Medulla oblongata (tissue), 1 donor: Measurements from ENCODE around the gene TGFBR3.

Experiments
- DNase-seq: peaks from one replicate; pipeline ENCODE4 v3.0.0-alpha.2; 2015; ENCODE audit errors: extremely low spot score

The TGFBR3 gene

DNA sequence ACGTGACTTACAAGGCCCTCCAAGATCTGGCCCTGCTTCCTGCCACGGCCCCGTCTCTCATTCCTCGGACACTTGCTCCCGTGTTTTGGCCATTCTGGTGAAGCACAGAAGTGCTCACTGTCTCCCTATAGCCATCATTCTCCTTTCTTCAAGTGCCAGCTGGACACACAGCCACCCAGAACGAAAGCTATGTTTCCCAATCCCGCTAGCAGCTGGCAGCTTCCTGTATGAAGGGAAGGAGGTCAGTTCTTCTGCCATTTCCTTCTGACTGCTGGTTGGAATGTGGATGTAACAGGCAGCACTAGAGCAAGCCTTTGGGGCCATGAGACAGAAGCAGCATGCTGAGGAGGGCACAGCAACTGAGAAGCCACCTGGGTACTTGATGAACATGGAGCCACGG, 82.8 kb downstream of the TGFBR3 start:
- no peak for DNase-seq

DNA sequence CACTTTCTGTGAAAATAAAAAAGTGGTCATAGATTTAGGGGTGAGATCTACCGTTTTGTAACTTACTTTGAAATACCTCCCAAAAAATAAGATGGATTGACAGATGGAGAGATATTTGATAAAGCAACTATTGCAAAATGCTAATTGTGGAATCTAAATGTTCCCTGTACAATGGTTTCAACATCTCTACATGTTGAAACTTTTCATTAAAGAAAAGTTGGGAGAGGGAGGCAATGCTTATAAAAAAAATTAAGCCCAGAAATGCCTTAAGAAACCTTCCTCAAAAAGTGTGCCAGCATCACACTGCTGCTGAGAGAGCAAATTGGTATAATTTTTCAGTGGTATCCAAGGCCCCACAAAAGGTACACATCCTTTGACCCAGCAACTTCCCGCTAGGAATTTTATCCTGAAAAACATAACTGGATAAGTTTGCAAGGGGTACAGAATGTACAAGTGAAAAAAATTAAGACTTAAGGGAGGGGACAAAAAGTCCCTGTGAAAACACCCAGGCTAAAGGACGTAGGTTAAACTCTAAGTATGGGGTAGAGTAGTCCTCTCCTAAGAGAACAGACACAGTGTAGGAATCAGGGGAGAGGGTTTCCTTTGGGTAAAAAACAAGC, 84.3 kb downstream of the TGFBR3 start:
- no peak for DNase-seq

DNA sequence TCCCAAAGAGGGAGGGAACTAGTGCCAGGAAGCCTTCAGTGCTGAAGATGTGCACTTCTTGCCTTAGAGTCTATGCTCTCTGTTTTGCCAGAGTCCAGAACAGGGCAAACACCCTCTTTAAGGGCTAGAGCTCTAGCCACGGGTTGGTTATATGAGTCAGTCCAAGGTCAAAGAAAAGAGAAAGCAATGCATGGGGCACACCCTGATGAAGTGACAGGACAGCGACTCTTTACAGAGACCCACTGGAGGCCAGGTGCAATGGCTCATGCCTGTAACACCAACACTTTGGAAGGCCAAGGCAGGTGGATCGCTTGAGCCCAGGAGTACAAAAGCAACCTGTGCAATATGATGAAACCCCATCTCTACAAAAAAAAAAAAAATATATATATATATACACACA, 86.1 kb downstream of the TGFBR3 start:
- DNase-seq = no peak

DNA sequence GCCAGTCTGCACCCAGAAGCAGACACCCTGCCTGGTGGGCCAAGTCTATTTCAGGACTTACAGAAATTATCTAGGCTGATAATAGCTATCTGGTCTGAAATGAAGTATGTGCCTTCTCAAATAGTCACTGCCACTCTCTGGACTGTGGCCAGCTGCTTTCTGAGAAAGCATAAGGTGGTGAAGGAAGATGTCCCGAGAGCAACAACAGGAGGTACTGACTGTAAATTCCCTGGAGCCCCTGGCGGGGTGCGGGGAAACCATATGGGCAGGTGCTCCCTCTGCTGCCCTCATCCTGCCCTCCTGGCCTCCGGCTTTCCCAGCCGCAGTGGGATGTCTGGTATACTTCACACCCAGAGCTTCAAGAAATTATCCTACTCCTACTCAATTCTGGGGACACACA, 86.8 kb downstream of the TGFBR3 start:
- DNase-seq = no peak

DNA sequence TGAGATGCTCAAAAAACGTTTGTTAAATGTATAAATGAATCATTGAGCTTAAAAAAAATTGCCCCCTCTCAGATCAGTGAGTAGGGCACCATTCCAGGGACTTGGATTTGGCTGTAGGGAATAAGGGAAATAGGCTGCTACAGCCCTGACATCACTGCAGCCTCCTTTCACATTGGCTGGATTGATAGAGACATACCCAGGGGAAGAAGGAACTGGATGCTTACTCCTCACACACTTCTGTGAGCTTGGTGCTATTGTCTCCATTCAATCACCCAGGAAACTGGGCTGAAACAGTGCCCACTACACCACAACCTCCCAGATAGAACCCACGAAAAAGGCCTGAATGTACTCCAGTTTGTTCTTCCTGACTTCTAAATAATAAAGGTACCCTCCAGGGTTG, 87.2 kb downstream of the TGFBR3 start:
- DNase-seq = no peak

DNA sequence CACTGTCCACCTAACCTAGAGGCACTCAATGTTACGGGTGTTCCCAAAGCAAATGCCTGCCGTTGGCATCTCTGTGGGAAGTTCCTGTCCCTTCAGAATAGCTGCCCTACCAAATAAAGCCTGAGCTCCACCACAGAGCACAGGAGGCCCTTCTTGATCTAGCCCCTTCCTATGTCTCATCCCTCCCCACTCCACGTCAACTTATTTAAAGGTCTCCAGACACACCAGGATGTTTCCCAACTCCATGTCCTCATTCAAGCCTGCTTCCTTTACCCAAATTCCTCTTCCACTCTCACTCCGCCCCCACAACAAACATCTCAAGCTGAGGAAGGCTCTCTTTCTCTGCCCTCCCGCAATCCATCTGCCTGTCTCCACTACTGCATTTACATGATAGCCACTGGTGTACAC, 87.7 kb downstream of the TGFBR3 start:
- DNase-seq = no peak

DNA sequence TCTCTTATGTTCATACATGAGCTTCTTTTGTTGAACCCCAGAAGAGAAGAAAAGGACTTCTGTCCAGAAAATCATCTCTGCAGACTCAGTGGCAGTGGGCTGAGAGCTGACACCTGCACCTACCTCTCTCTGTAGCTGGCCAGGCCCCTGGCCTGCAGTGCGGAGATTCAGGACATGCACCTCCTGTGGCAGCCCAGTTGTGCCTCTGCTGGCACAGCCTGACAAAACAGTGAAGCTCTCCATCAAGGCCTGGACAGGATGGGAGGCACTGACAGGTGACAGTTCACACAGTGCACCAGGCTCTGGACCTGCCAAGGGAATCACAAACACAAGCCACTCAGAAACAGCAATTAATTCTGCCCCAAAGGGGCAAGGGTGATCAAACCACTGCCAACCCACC, 88.8 kb downstream of the TGFBR3 start:
- no peak for DNase-seq

DNA sequence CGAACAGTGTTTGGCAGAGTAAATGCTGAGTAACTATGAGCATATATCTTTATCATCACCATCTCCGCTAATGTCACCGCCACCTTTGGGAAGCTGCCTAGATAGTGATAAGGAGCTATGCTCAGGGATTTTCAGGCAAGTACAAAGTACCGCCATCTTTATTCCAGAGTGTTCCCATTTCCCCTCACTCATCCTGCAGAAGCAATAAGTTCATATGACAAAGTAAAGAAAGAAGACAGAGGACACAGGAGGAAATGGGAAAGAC, 89.6 kb downstream of the TGFBR3 start:
- DNase-seq = no peak

DNA sequence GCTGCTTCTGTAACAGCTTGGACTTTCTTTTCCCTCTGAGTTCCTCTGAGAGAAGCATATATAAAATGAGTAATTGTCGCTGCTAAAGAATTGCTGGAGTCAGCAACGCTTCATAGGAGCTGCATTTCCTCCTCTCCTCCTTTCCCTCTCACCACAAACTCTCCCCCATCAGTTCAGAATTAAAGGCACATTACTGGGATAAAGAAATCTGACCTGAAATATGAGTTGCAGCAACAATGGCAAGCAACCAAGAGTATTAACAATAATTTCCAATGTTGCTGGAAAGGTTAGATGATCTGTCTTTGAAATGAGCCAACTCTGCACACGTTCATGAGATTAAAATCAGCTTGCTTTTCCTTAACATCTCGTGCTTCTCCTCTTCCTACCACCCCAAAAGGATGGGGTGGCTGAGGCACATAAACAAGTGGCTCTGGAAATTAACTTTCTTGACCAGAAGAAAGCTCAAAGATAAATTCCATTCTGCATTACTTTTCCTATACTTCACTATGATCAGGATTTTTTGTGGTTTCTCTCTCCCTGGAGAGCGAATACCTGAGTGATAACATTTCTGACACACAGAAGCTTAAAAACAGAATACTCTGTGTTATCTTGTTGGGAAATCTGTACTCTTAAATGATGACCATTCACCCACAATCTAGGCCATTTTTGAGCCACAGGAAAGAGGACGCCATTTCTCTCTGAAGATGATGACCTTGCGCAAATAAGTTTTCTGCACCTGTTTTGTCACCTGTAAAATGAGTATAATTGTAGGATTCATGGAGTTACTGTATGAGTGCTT, 90.2 kb downstream of the TGFBR3 start:
- DNase-seq = no peak

DNA sequence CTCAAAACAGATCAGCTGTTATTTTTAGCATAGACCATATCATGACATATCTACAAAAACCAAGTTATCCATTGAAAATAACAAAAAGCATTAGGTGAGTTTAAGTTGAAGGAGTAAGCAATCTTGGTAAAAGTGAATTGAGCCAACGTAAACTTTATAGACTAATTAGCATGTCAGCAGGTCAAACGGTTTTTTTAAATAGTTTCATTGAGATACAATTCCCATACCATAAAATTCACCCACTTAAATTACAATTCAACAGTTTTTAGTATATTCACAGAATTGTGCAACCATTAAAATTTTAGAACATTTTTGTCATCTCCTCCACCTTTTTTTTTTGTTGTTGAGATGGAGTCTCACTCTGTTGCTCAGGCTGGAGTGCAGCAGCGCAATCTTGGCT, 92.1 kb downstream of the TGFBR3 start:
- DNase-seq = no peak

DNA sequence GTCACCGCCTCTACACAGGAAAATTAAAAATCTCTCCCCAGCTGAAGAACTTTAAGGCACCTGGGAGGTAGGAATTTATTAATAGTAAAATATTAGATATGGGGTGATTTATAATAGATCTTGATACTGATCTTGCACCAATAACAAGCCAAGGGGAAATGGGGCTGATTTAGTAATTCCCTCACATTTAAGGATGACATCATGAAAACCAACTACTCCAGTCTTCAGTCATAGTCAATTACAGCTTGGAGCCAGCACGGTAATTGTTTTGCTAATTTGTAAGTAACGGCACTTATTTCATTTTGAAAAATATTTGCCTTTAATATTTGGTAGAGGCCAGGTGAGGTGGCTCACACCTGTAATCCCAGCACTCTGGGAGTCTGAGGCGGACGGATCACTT, 92.8 kb downstream of the TGFBR3 start:
- no peak for DNase-seq

DNA sequence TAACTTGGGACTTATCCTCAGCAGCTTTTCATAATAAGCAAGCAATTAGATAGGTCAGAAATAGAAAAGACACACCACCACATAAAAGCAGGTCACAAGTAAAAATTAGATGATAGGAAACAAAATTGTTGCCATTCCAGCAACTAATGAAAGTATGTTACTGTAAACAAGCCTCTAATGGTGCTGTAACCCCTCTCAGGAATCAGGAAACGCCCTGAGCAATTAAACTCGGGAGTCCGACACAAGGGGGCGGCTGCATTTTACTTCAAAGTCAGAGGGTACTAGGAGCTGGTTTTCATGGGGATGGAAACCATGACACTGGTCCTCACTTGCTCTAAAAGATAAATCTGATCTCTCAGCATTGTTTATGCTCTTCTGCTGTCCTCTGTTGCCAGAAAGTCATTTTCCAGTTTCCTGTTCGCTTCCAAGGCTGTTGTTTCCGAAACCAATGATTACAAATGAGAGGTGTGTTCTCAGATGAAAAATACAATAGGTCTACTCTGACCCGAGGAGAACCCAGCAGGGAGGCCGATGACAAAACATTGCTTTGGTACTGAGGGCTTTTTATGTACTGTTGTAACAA, 93.4 kb downstream of the TGFBR3 start:
- no peak for DNase-seq

DNA sequence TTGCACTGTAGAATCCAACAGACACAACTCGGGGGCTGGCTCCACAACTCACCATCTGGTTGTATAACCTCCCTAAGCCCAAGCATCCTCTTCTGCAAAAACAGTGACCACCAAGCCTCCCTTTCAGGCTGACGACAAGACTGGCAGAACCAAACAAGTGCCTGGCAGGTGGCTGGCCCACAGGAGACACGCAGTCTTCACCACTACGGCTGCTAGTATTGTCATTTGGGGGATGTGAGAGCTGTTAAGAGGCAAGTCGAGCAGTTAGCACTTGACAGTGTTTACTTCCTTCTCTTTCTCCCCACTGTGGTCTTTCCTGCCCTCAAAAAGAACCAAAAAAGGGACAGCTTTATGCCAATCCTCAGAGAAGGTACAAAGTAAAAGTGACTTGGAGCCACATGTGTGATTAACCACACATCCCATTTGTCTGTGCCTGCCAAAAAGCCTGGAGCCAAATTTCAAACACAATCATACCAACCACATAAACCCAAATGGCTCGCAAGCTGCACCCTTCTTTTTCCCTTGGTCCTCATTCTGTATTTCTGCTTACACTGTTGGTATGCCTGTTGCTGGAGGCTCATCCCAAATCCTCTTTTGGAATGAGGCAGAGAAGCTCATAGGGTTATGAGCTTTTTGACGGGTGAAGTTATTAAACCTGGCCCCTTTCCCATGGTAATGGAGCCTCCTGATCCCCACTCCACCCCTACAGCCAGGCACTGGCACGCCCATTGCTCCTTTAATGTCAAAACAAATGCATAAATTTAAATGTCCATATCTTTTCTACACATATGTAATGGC, 94.1 kb downstream of the TGFBR3 start:
- no peak for DNase-seq

DNA sequence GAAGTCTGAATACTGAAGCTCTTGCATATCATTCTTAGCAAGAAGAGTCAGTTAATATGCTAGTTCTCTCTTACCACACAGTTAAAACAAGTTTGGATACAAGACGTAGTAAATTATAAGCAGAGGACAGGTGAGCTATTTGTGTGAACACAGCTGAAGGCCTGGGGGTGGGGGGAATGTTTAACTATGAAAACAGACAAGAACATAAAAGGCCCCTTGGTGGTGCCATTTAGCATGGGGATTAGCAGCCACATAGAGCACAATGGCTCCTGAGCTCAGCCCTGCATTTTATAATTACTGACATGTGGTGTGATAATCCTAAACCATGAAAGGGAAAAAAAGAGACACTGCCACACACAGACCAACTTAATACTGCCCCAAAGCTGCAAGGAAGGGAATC, 94.8 kb downstream of the TGFBR3 start:
- no peak for DNase-seq

DNA sequence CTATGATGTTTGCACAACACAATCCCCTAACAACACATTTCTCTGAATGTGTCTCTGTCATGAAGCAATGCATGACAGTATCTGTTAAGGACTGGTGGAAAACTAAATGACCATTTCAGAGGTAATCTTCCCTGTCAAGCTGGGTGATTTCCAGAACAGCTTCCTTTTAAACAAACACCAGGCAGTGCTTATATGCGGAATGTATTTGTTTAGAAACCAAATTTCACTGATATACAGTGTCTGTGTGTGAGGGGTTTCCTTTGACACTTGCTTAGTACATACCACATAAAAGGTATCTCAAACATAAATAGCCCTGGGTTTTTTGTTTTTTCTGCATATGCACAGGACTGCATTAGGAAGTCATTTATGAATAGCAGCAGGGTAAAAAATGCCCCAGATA, 95.6 kb downstream of the TGFBR3 start:
- no peak for DNase-seq

DNA sequence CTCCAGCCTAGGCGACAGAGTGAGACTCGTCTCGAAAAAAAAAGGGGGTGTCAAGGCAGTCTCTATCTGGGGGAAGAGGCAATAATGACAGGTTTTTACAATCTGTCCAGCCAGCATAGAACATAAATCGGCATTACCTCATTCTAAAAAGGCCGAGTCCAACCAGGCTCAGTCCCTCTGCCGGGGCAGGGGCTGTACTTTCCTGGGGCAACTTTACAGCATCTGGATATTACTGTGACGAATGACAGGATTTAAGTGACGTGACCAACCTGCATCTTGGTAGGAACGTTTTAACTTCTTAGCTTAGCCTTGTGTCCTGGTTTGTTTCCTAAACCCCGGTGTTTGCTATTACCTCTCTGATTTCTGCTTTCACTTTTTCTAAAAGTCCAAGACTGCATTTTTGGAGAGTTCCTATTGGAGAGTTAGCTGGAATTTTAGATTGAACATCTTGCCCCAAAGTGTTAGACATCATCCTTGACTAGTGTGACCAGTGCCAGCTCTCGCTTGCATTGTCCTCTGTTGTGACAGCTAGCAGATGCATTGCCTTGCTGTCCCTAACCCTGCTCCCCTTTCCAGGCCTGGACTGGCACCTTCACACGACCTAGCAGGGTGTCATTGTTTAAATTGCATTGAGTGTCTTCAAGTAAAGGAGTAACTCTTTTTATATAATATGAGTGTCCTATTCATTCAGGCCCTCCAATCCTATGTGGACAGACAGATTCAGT, 96.5 kb downstream of the TGFBR3 start:
- DNase-seq = no peak

DNA sequence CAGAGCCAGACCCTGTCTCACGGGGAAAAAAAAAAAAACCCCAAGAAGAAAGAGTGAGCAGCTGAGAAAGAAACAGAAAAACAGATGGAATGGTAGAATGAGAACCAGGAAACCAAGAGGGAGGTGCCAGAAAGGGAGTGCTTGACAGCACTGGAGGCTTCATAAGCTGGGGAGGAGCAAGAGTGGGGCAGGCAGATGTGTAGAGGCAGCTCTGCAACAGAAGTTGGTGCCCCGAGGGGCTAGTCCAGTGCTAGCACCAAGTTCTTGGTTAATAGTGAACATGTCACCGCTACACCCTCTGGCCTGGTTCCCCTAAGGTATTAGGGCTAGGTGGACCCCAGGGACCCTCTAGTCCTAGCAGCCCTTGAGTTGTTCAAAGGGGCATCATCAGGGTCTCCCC, 98.0 kb downstream of the TGFBR3 start:
- no peak for DNase-seq

DNA sequence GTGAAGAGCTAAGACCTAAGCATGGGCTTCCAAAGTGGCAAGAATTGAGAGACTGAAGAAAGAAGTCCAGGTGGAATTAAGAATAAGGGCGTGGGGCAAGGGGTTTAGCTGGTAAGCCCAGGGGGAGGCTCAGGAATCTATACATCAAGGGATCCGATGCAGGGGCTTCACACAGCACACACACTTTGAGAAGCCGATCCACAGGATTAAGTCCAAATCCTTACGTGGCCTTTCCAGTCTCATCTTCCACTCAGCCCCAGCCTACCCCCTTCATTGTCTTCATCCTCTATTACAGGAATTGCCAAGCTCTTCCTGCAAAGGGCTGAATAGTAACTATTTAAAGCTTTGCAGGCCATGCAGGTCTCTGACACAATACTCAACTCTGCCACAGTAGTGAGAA, 101.3 kb downstream of the TGFBR3 start:
- DNase-seq = no peak

DNA sequence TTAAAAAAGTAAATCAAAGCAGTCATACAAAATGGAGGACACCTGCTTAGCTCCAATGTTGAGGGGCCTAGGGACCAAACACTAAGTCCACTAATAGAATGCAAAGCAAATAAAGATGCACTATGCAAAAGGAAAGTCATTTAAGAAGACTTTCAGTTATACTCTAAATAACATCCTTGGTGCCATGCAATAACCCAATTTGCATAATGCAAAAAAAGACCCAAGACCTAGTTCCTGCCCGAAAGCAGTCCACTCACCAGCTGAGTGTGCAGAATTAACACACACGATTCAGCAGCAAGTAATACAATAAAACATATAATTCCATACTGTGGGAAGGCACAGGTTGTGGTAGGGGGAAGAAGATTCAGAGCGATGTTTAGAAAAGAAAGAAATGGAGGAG, 101.8 kb downstream of the TGFBR3 start:
- DNase-seq = no peak

DNA sequence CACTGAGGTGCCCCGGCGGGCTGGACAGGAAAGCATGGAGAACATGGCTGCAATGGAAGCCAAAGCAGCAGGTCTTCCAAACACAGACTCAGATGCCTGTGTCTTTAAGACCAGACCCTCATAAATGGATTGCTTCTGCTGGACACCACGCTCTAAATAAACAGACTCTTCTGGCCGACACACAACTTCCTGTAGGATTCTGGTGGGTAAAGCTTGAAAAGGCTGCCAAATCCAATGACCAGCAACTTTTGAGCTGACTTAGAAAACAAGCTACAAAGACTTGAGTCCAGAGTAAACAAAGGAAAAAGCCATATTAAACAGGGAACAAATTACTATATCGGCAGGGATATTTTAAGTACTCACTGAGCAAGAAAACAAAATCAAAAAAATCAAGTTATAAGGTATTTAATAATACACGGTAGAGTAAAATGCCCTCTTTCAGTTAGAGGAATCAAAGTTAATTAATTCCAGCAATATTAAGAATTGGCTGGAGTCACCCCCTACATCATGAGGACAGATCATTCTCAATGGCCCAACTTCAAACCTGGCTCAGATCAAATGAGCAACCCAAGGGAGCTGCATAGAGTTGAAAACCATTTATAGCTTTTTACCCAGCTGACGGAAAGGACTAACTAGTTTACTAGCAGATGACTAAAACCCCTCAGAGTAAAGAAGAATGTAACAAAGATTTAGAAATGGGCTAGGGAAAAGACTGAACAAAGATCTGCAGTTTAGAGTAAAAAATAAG, 102.4 kb downstream of the TGFBR3 start:
- no peak for DNase-seq

DNA sequence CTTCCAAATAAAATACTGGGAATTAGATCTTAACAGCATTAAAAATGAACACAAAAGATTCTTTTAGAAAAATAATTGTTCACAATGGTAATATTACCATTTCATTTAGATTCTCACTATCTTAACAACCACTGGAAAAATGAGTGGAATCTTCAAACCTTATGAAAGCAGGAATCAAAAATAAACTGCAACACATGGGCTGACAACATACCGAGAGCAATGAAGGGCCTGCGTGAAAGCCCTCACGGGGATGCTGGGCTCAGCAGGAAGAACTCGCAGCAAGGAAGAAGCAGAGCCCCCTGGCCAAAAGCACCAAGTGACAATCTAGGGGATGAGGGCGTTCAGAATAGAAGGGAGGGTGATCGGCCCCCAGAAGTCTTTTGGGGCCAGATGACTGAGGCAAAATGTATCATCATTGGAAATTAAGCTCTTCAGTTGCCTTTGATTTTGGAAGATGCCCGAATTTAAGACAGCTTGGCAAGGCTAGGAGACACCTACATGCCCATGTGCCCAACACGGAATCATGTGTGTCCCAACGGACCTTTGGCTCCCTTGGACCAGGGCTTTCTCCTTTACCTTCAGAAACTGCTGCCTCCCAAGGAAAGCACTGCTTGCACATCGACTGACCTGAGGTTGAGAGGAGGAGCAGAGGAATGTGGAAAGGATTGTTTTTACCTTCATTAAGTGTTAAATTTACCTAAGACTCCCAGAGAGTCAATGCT, 103.9 kb downstream of the TGFBR3 start:
- no peak for DNase-seq
